GM18951 (cell line): ENCODE results near the gene TBRG4.

Experiments
- POLR2A ChIP-seq: IDR thresholded peaks from 4 replicates; pipeline ENCODE4 v1.6.1; 2011; ENCODE audit warnings: mild to moderate bottlenecking; ENCODE audit not compliant: insufficient read length, insufficient read depth; ENCODE audit errors: extremely low read depth
- in situ Hi-C: fragments of 300-500 bp; cut with MboI; formaldehyde crosslinking; loops from one replicate; pipeline ENCODE4 v1.12.0; 2022; ENCODE audit warnings: low sequenced_read_pairs, mixed read lengths, inconsistent platforms; ENCODE audit not compliant: unreplicated experiment

TBRG4 gene

DNA sequence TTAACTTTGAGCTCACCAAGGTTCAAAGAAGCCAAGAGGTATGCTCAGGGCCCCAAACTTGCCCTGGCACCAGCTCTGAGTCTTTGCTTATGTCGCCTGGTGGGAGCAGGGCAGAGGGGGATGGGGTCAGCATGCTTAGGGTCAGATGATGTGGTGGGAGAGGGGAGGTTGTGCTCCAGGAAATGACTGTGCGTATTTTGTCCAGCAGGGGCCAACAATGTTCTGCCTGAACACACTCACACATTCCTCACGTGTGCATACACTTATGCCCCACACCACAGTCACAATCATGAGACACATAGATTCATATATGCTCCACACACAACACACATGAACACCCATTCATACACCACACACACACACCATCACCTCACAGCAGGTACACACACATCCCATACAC lies 41.7 kb upstream of the TBRG4 start:
- in situ Hi-C loops = loop anchor here (10.0 to 25.0 kb wide), 2 partner anchors 112 to 709 kb away; partner anchors contain the start of gene CCDC201
- no peak for TF ChIP-seq POLR2A

- TF ChIP-seq POLR2A = no peak
- in situ Hi-C loops = loop anchor here (10.0 to 25.0 kb wide), 2 partner anchors 113 to 710 kb away; partner anchors contain the start of gene CCDC201
These were observed 40.5 kb upstream of the TBRG4 start for GRCh38 chr7:45151967-45152366.

DNA sequence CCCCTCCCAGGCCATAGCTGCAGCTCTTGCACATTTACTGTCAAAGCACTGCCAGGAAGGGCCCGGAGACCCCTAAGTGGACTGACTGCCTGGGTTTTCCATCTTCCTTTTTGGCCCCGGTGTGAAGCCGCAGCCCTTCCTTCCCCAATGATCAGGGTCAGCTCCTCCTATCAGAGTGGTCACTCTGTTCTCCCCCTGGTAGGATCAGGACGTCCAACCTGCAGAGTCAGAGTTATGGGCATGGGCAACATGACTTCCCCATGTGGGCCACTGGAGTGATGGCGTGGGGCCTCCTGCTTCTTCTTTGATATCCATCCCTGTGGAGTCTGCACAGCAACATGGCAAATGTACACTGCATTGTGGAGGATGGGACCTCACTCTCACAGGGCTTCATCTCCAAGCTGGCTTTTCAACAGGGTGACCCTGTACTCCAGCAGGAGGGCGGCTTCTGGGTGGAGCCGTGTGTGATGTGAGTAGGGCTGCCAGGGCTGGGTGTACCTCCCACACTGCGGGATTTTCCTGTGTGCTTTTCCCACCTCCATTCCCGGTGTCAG lies 39.7 kb upstream of the TBRG4 start:
- in situ Hi-C loops = loop anchor here (10.0 to 25.0 kb wide), 2 partner anchors 114 to 711 kb away; partner anchors contain the start of gene CCDC201
- no peak for TF ChIP-seq POLR2A

DNA sequence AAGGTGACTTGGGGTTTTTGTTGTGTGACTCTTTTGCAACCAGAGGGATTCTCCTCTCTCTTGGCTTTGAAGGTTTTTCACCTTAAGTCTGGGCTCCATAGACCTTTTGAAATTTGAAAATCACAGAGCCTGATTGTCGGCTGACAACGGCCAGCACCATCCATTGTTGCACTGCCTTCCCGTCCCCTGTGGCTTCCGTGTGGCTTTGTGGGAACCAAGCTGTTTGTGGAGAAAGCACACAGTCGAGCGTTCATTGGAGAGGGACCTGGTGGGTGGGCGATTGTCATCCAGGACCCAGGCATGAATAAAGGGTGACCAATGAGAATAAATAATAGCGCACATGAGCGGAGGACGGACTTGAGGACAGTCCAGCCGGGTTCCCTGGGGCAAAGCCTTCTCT lies 38.7 kb upstream of the TBRG4 start:
- TF ChIP-seq POLR2A = no peak
- in situ Hi-C loops = loop anchor here (10.0 to 25.0 kb wide), 2 partner anchors 115 to 712 kb away; partner anchors contain the start of gene CCDC201

- no peak for TF ChIP-seq POLR2A
- in situ Hi-C loops = loop anchor here (10.0 to 25.0 kb wide), 3 partner anchors 115 to 713 kb away; partner anchors contain the start of genes CCDC201 and TMED4
These were observed 38.1 kb upstream of the TBRG4 start for GRCh38 chr7:45149606-45150005.

DNA sequence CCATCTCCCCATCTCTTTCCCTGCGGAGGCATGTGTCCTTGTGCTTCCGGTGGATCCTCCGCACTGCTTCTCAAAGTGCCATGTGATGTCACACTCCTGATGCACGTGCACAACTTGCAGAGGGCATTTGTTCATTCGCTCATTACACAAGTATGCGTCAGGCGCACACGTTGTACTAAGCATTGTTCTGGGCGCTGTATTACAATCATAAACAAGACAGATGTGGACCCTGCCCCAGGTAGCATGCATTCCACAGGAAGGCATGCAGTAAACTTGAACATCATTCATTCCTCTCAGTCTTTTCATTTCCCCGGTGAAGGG lies 37.1 kb upstream of the TBRG4 start:
- in situ Hi-C loops = loop anchor here (25.0 kb wide), 1 partner anchor 561 kb away; the partner anchor contains the start of gene TMED4
- no peak for TF ChIP-seq POLR2A

GRCh38 chr7:45147858-45148652 lies 36.6 kb upstream of the TBRG4 start:
- no peak for TF ChIP-seq POLR2A
- in situ Hi-C loops = loop anchor here (25.0 kb wide), 1 partner anchor 561 kb away; the partner anchor contains the start of gene TMED4

- in situ Hi-C loops = loop anchor here (25.0 kb wide), 1 partner anchor 559 kb away; the partner anchor contains the start of gene TMED4
- no peak for TF ChIP-seq POLR2A
These were observed 35.3 kb upstream of the TBRG4 start for GRCh38 chr7:45146531-45147379.

GRCh38 chr7:45145881-45146280 lies 34.4 kb upstream of the TBRG4 start:
- in situ Hi-C loops = loop anchor here (25.0 kb wide), 1 partner anchor 559 kb away; the partner anchor contains the start of gene TMED4
- TF ChIP-seq POLR2A = no peak

DNA sequence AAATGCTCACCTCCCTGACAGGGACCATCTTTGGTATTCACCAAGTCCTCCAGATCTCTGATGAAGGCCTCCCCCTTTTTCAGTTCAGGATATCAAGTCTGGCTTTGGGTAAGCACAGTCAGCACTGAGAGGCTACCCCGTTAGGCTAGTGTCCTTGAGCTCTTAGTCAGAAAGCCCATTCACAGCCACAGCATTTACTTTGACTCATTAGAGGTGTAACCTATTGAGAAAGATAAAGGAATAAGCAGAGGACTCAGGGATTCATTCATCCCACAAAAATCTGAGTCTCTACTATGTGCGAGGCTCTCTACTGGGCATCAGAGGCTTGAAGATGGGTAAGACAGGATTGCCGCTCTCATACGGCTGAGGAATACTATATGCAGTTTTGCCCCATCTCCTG lies 32.1 kb upstream of the TBRG4 start:
- no peak for TF ChIP-seq POLR2A
- in situ Hi-C loops = loop anchor here (25.0 kb wide), 1 partner anchor 556 kb away; the partner anchor contains the start of gene TMED4

GRCh38 chr7:45140827-45141226 lies 29.3 kb upstream of the TBRG4 start:
- TF ChIP-seq POLR2A = no peak
- in situ Hi-C loops = loop anchor here (25.0 kb wide), 1 partner anchor 554 kb away; the partner anchor contains the start of gene TMED4

DNA sequence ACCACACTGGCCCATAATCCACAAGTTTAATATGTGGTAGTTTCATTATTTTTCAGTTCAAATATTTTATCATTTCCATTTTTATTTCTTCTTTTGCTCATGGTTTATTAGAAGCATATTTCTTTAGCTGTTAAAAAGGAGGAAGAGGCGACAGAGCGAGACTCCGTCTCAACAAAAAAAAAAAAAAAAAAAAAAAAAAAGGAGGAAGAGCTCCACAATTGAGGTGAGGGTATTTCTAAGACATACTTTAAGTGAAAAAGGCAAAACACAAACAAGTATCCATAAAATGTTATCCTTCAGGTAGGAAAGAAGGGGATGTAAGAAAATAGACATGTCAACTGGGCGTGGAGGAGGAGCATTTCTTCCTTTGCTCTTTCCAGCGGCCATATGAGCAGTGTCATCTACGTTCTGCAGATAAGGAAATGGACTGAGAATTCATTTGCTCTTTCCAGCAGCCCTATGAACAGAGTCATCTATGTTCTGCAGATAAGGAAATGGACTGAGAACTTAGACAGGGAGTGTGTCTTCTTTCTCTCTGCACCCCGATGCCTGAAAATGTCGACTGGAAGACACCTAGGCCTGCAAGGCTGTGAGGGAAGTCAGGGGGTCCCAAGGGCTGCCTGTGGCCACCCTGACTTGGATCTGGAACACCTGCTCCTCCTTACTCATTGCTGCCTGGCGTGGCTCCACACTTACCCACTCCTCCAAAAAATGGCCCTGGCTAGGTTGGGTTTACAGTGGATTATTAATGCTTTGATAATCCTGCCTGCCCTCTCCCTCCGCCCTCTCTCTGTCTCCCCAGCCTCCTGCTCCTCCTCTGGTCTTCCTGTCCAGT lies 27.2 kb upstream of the TBRG4 start:
- in situ Hi-C loops = loop anchor here (10.0 to 25.0 kb wide), 2 partner anchors 284 to 551 kb away; partner anchors contain the start of gene TMED4
- no peak for TF ChIP-seq POLR2A
